Endometrial microvascular endothelial cells (primary cell): ENCODE measurements around the gene SVOP. TPM values are rescaled to one million over a fixed set of nuclear protein-coding genes. Genes with fewer than 3 reads are reported as not detected.
"Not testable (repeated sequence)": the region's sequence is repeated elsewhere in the genome, so short reads cannot be mapped to it uniquely, and the experiment has no call there.

Source experiments
- in situ Hi-C: cut with HindIII; loops from 2 replicates; pipeline ENCODE4 v1.10.0; 2017; ENCODE audit warnings: low sequenced_read_pairs, low pct_unique_long_range_greater_than_20kb; ENCODE audit errors: inconsistent ontology term
- total RNA-seq: library from RNA; depleted of rRNA; stranded (reverse); fragments of >200 nt; gene quantifications from one replicate; pipeline ENCODE4 v1.2.3, GENCODE V29; 2015; ENCODE audit errors: inconsistent ontology term

Gene SVOP
- total RNA-seq, 1 donor from 2014 or later: not detected

DNA sequence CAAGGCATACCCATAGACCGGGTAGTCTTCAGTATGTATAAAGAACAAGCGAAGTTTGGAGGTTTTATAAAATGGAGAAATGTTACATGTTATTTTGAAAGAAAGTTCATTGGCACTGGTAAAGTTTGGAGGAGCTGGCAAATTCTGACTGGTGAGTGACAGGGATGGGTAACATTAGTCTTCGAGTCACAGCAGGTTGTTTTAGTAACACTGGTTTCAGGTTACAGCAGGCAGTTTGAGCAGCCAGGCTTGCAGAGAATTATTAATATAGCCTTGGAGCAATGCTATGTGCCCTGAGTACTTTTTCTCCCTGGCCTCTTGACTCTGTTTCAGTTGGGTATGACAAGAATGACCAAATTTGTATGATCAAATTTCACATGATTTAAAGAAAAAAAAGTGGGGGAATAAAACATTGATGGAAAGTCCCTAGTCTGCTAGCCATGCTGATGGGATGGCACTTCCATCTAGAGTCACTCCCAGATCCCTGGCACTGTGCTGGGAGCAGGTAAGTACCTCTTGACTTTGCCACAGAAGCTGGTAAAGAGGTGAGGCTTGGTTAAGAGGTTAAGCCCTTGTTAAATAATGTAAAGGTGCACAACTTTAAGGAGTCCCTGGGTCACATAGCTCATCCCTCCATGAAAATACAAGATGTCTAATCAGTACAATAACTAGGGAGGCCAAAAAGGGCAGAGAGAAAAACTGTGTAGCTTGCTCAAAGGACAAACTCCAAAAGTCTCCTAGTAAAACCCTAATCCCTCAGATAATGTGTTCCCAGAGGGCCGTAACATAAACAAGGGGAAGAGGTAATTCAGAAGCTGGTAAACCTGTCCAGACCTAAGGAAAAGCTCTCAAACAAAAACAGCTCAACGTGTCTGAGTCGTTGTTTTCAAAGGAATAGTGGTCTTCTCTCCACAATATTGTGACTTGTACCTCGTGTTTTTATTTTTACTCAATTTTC, 12.7 kb upstream of the SVOP start:
- in situ Hi-C loops: no loop called here

GRCh38 chr12:109029411-109029810, 8.5 kb upstream of the SVOP start:
- in situ Hi-C loops: no loop called here

DNA sequence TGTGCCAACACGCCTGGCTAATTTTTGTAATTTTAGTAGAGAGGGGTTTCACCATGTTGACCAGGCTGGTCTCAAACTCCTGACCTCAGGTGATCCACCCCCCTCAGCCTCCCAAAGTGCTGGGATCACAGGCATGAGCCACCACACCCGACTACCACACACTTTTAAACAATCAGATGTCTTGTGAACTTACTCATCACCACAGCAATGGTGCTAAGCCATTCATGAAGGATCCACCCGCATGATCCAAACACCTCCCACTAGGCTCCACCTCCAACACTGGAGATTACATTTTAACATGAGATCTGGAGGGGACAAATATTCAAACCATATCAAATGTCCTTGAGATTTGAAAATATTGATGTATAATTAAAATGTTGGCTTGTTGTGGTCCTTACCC, 7.8 kb upstream of the SVOP start:
- in situ Hi-C loops: not testable (repeated sequence)

GRCh38 chr12:109027767-109028166, 6.9 kb upstream of the SVOP start:
- in situ Hi-C loops: no loop called here

DNA sequence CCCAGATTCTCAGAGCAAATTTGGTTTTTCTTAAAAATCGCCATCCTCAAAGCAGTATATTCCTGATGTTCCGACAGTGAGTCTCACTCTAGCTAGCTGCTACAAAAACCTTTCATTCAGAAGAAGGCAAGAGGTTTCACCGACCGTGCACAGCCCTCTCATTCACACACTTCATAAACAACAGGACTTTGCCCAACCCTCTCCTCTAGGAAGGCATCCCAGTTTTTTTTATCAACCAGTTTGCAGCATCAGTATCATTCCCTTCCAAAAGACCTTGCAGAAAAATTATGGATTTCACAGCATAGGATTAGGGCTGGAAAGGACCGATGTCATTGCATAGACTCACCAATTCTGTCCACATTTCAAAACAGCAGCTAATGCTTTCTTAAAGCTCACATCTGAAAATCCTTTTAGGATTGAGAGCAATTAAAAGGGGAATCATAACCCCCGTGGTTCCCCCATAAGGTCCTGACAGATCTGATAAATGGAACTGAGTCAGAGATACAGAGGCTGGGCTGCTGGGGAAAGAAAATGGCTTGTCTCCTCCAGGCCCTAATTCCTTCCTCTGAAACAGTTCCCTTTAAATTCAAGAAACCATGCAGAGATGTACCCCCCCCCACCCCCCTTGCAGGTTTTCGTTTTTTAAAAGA, 597 bp downstream of the SVOP start:
- in situ Hi-C loops: no loop called here

DNA sequence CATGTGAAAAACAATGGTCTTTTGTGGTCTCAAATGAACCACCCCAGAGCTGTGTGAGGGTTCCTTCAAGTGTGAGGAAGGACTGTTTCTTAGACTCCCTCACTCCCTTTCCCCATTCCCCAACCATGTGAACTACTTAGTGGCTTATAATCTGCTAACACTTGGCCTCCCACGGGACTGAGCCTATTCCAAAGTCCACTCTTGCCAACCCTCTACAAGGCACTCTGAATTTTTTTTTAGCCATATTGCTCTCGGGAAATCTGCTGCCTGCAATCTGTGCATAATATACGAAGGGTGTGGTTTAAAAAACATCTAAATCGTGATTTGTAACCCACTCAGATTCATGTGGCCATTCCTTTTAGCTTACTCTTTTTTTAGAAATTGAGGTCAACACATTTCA, 2.6 kb downstream of the SVOP start:
- in situ Hi-C loops: no loop called here

GRCh38 chr12:109016978-109017377, 3.9 kb downstream of the SVOP start:
- in situ Hi-C loops: no loop called here

GRCh38 chr12:109016016-109016415, 4.9 kb downstream of the SVOP start:
- in situ Hi-C loops: no loop called here

GRCh38 chr12:109014984-109015765, 5.7 kb downstream of the SVOP start:
- in situ Hi-C loops: no loop called here

DNA sequence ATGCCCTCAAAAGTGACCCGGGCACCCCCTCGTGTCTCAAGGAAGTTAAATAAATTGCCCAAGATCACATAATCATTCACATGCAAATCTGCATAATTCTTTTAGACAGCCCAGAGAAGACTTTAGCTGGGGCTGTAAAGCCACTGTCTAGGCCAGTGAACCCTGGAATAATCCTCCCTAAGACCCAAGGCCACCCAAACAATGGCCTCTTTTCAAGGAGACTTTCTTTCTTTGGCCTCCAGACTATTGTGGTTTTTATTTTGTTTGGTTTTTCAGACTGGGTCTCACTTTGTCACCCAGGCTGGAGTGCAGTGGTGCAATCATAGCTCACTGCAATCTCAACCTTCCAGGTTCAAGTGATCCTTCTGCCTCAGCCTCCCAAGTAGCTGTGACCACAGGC, 10.6 kb downstream of the SVOP start:
- in situ Hi-C loops: no loop called here

DNA sequence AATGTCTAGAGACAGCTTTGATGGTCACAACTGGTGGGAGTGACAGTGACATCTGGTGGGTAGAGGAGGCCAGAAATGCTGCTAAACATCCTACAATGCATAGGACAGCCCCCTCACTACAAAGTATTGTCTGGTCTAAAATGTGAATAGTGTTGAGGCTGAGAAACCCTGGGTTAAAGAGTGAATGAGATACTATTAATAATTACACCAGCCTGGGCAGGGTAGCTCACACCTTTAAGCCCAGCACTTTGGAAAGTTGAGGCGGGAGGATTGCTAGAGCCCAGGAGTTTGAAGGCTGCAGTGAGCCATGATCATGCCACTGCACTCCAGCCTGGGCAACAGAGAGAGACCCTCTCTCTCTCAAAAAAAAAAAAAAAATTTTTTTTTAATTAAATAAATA, 11.1 kb downstream of the SVOP start:
- in situ Hi-C loops: no loop called here

- in situ Hi-C loops: no loop called here
Measured at GRCh38 chr12:109004017-109004416, 16.9 kb downstream of the SVOP start.

GRCh38 chr12:108996320-108996719, 24.5 kb downstream of the SVOP start:
- in situ Hi-C loops: no loop called here

DNA sequence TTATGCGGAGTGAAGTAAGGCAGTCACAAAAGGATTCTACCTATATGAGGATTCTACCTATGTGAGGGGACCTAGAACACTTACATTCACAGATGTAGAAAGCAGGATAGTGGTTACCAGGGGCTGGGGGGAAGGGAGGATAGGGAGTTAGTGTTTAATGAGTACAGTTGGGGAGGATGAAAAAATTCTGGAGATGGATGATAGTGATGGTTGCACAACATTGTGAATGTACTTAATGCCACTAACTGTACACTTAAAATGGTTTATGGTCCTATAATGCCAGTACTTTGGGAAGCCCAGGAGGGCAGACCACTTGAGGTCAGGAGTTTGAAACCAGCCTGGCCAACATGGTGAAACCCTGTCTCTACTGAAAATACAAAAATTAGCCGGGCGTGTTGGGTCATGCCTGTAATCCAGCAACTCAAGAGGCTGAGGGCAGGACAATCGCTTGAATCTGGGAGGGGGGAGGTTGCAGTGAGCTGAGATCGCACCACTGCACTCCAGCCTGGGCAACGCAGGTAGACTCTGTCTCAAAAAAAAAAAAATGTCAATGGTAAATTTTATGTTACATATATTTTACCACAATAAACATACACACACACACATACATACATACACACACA, 25.4 kb downstream of the SVOP start:
- in situ Hi-C loops: no loop called here

DNA sequence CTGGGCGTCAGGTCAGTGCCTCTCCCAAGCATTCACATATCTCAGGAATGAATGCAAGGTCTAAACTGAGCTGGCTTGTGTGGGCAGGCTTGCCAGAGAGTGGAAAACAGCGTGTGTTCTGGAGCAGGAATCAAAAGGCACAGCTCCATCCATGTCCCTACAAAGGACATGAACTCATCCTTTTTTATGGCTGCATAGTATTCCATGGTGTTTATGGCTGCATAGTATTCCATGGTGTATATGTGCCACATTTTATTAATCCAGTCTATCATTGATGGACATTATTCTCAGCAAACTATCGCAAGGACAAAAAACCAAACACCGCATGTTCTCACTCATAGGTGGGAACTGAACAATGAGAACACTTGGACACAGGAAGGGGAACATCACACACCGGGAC, 30.8 kb downstream of the SVOP start:
- in situ Hi-C loops: not testable (repeated sequence)

GRCh38 chr12:108989376-108989775, 31.5 kb downstream of the SVOP start:
- in situ Hi-C loops: no loop called here

GRCh38 chr12:108985750-108986149, 35.1 kb downstream of the SVOP start:
- in situ Hi-C loops: no loop called here

GRCh38 chr12:108983227-108983626, 37.6 kb downstream of the SVOP start:
- in situ Hi-C loops: no loop called here

DNA sequence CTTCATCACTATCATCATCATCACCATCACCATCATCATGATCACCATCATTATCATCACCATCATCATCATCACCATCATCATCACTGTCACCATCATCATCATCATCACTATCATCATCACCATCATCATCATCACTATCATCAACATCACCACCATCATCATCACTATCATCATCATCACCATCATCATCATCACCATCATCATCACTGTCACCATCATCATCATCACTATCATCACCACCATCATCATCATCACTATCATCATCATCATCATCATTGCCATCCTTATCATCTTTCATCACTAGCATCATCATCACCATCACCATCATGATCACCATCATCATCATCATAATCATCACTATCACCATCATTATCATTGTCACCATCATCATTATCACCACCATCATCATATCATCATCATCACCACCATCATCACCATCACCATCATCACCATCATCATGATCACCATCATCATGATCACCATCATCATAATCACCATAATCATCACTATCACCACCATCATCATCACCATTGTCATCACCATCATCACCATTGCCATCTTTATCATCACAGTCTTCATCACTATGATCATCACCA, 38.1 kb downstream of the SVOP start:
- in situ Hi-C loops: no loop called here
